Thyroid gland (tissue), 4 donors: ENCODE measurements around the gene TMEM95.

Source experiments
- CTCF ChIP-seq, 6 experiments: fragments of 200-600 bp in 3 of 6; fragments of 450-650 bp in 3 of 6; sonication (generic) in 3 of 6; IDR thresholded peaks; one replicate each; pipeline ENCODE4 v1.5.1; 2016 to 2019; ENCODE audit warnings: antibody characterized with exemption in 6 of 6, mild to moderate bottlenecking in 2 of 6, inconsistent platforms in 1 of 6, moderate library complexity in 1 of 6
- POLR2A ChIP-seq, 2 donors: fragments of 450-650 bp; IDR thresholded peaks; one replicate each; pipeline ENCODE4 v1.6.1; 2017; ENCODE audit warnings: antibody characterized with exemption in 2 of 2, mild to moderate bottlenecking in 2 of 2, moderate library complexity in 1 of 2

- TF ChIP-seq CTCF (IDR thresholded peaks at IDR 0.05) (no peak), POLR2A (IDR thresholded peaks at IDR 0.05) (no peak)
Measured at GRCh38 chr17:7311110-7311705, 43.7 kb upstream of the TMEM95 start.
